Measurements from ENCODE around the gene DPM2. TPM values are rescaled to one million over a fixed set of nuclear protein-coding genes. Genes with fewer than 3 reads are reported as not detected.

DPM2 gene
- total and polyA plus RNA-seq, 8 donors: 1.7 to 98.2 (median 35.3) TPM

DNA sequence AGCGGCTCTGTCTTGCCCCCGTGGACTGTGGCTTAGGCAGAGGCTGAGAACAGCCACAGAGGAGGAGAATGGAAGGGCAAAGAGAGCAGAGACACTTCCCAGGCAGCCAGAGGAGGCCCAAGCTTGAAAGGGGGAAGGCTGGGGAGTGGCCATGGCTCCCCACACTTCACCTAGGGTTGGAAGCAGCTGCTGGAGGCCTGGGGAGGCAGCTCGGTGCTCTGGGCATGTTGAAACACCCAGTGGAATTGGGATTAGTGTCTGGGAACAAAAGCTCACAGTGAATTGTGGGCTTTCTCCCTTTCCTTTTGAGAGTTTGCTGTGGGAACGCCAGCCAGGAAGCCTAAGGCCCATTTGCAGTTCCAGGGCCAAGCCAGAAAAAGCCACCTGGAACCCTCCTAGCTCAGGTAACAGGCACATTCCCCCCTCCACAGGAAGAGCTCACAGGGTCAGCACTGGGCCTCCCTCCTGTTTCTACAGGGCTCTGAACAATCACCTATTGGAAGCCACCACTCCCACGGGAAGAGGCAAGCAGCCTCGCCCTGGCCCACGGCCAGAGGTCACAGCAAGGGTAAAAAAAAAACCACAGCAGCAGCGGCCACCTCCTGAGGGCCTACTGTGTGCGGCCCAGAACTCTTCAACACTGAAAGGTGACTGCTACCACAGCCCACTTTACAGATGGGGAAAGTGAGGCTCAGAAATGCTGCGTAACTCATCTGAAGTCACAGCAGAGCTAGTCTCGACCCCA is 22.9 kb upstream of the DPM2 start:
- Histone ChIP-seq H3K27me3 (no peaks in the 10 kb centered on the region), H3K9me3 (no peaks in the 10 kb centered on the region), H3K27ac (peak overlapping the region; percentile 12 to 99 (median 94)), H3K36me3 (peaks cover 0 to 7% (median 0%) of the 10 kb centered on the region in 4 donors), H3K4me1 (peaks cover 55 to 90% (median 71%) of the 10 kb centered on the region in 4 donors), H3K4me3 (no peak overlapping the region)
- WGBS, 5 donors: 32 to 45% (median 43%) methylated on average over 10 to 11 of the region's 11 CpGs
- intact Hi-C loops (cut with DNase I; ENCODE audit: low total_unique reads): no loop called here
- peak in 1 of 2 donors; percentile 61 for DNase-seq
- TF ChIP-seq, protein P1, sequence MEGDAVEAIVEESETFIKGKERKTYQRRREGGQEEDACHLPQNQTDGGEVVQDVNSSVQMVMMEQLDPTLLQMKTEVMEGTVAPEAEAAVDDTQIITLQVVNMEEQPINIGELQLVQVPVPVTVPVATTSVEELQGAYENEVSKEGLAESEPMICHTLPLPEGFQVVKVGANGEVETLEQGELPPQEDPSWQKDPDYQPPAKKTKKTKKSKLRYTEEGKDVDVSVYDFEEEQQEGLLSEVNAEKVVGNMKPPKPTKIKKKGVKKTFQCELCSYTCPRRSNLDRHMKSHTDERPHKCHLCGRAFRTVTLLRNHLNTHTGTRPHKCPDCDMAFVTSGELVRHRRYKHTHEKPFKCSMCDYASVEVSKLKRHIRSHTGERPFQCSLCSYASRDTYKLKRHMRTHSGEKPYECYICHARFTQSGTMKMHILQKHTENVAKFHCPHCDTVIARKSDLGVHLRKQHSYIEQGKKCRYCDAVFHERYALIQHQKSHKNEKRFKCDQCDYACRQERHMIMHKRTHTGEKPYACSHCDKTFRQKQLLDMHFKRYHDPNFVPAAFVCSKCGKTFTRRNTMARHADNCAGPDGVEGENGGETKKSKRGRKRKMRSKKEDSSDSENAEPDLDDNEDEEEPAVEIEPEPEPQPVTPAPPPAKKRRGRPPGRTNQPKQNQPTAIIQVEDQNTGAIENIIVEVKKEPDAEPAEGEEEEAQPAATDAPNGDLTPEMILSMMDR (IDR thresholded peaks at IDR 0.05): no peak
- no peak for TF ChIP-seq POLR2A (IDR thresholded peaks at IDR 0.05)
- no peak for TF ChIP-seq POLR2AphosphoS5 (IDR thresholded peaks at IDR 0.05)
- no peak for TF ChIP-seq EP300 (IDR thresholded peaks at IDR 0.05)

DNA sequence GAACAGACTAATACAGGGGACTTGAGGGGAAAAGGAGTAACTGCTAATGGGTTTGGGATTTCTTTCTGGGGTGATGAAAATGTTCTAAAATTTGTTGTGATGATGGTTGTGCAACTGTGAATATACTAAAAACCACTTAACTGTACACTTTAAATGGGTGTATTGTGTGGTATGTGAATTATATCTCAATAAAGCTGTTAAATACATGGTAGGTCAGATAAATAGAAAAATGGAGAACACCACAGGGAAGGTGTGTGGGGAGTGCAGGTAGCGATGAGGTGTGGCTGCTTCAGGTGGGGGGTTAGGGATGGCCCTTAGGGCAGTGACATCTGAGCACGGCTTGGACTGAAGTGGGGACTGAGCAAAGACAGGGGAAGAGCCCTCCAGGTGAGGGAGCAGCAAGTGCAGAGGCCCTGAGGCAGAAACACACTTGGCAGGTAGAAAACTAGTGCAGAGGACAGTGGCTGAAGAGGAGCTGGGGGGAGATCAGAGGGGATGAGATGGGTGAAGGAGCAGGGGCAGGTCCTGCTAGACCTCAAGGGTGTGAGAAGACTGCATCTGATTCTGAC is 22.3 kb upstream of the DPM2 start:
- intact Hi-C loops (cut with DNase I; ENCODE audit: low total_unique reads): no loop called here
- TF ChIP-seq POLR2A (IDR thresholded peaks at IDR 0.05): no peak
- TF ChIP-seq, protein P1 (IDR thresholded peaks at IDR 0.05): no peak
- TF ChIP-seq POLR2AphosphoS5 (IDR thresholded peaks at IDR 0.05): no peak
- no peak for TF ChIP-seq EP300 (IDR thresholded peaks at IDR 0.05)
- WGBS, 5 donors: 85 to 92% (median 85%) methylated on average over 2 of the region's 2 CpGs
- Histone ChIP-seq H3K27ac (peak overlapping the region; percentile 12 to 99 (median 94)), H3K36me3 (peaks cover 0 to 7% (median 0%) of the 10 kb centered on the region in 4 donors), H3K4me1 (peaks cover 56 to 90% (median 71%) of the 10 kb centered on the region in 4 donors), H3K9me3 (no peaks in the 10 kb centered on the region), H3K4me3 (no peak overlapping the region), H3K27me3 (no peaks in the 10 kb centered on the region)
- DNase-seq: no peak

GRCh38 chr9:127959398-127959797 is 21.7 kb upstream of the DPM2 start:
- Histone ChIP-seq H3K27me3 (no peaks in the 10 kb centered on the region), H3K9me3 (no peaks in the 10 kb centered on the region), H3K27ac (peak overlapping the region in 4 of 5 donors; percentile 63 to 99 (median 96)), H3K36me3 (peaks cover 0 to 7% (median 0%) of the 10 kb centered on the region in 4 donors), H3K4me1 (peaks cover 58 to 90% (median 71%) of the 10 kb centered on the region in 4 donors), H3K4me3 (no peak overlapping the region)
- TF ChIP-seq POLR2A (IDR thresholded peaks at IDR 0.05): no peak
- TF ChIP-seq, protein P1 (IDR thresholded peaks at IDR 0.05): no peak
- DNase-seq: no peak
- intact Hi-C loops (cut with DNase I; ENCODE audit: low total_unique reads): no loop called here
- 91 to 95% (median 93%) methylated on average over 4 of the region's 4 CpGs for WGBS, 5 donors

DNA sequence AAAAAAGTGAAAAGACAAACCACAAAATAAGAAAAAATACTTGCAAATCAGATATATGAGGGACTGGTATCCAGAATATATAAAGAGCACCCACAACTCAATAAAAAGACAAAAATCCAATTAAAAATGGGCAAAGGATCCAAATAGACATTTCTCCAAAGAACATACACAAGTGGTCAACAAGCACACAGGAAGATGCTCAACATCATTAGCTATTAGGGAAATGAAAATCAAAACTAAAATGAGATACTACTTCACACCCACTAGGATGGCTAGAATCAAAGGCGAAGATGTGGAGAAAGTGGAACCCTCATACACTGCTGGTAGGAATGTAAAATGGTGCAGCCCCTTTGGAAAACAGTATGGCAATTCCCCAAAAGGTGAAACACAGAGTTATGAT is 21.1 kb upstream of the DPM2 start:
- Histone ChIP-seq H3K9me3 (no peaks in the 10 kb centered on the region), H3K36me3 (peaks cover 0 to 7% (median 0%) of the 10 kb centered on the region in 4 donors), H3K27ac (peak overlapping the region in 1 of 5 donors; percentile 97), H3K27me3 (no peaks in the 10 kb centered on the region), H3K4me1 (peaks cover 58 to 90% (median 71%) of the 10 kb centered on the region in 4 donors), H3K4me3 (no peak overlapping the region)
- TF ChIP-seq EP300 (IDR thresholded peaks at IDR 0.05) (no peak), POLR2A (IDR thresholded peaks at IDR 0.05) (no peak), POLR2AphosphoS5 (IDR thresholded peaks at IDR 0.05) (no peak)
- TF ChIP-seq, protein P1 (IDR thresholded peaks at IDR 0.05): no peak
- 85 to 98% (median 97%) methylated on average over 1 of the region's 1 CpG for WGBS, 5 donors
- DNase-seq: no peak
- intact Hi-C loops (cut with DNase I; ENCODE audit: low total_unique reads): no loop called here
